HEK293 (cell line): ENCODE results near the gene SH3GL2.

Source experiments
- CTCF ChIA-PET: fragments of 350-600 bp; formaldehyde crosslinking; extraction: SDS; loops from one replicate; lab custom pipeline; 2021; ENCODE audit warnings: antibody characterized with exemption; lab: Yijun Ruan, JAX
- POLR2A ChIA-PET: fragments of 300-600 bp; formaldehyde crosslinking; extraction: SDS; loops from one replicate; lab custom pipeline; 2020; ENCODE audit warnings: antibody characterized with exemption, inconsistent platforms; lab: Yijun Ruan, JAX
- H3K27ac ChIP-seq: fragments of 200-500 bp; sonication (Bioruptor generic); 2 replicates; pipeline ENCODE4 v1.5.1; 2014; ENCODE audit warnings: low read depth, low read length, control low read depth, inconsistent platforms; ENCODE audit errors: extremely low read depth
- H3K36me3 ChIP-seq, 2 experiments: fragments of 200-500 bp in 1 of 2; sonication (Bioruptor generic) in 1 of 2; 1 replicate in 1 of 2; 2 replicates in 1 of 2; pipeline ENCODE4 v1.5.1; 2014 to 2017; ENCODE audit warnings: inconsistent platforms in 2 of 2, low read length in 2 of 2; ENCODE audit not compliant: control insufficient read depth in 2 of 2, insufficient read depth in 1 of 2
- H3K4me1 ChIP-seq: fragments of 200-500 bp; sonication (Bioruptor generic); 2 replicates; pipeline ENCODE4 v1.5.1; 2014; ENCODE audit warnings: mild to moderate bottlenecking, low read length, inconsistent platforms; ENCODE audit not compliant: control insufficient read depth, insufficient read depth
- H3K4me3 ChIP-seq: 2 replicates; pipeline ENCODE4 v1.5.1; 2011; ENCODE audit warnings: low read depth, mild to moderate bottlenecking, control low read depth, low read length, moderate library complexity
- H3K9me3 ChIP-seq: fragments of 200-500 bp; sonication (Bioruptor generic); 2 replicates; pipeline ENCODE4 v1.5.1; 2014; ENCODE audit warnings: low read depth, low read length, inconsistent platforms; ENCODE audit not compliant: control insufficient read depth, insufficient read depth
- ATF2 ChIP-seq: fragments of 450-650 bp; formaldehyde crosslinking; IDR thresholded peaks from 2 replicates; pipeline ENCODE4 v1.5.1; 2016; ENCODE audit warnings: missing biosample characterization, missing genetic modification characterization, low read depth
- ELK4 ChIP-seq: IDR thresholded peaks from 2 replicates; pipeline ENCODE4 v1.6.1; 2011; ENCODE audit warnings: mild to moderate bottlenecking, low read depth, low read length, borderline replicate concordance
- HOXC10 ChIP-seq: sonication (generic); formaldehyde crosslinking; IDR thresholded peaks from 2 replicates; pipeline ENCODE4 v1.8.1; 2023; ENCODE audit warnings: mild to moderate bottlenecking, missing genetic modification reagents
- WT1 ChIP-seq: fragments of 450-650 bp; formaldehyde crosslinking; IDR thresholded peaks from 2 replicates; pipeline ENCODE4 v1.5.1; 2016; ENCODE audit warnings: missing biosample characterization, missing genetic modification characterization
- YY1 ChIP-seq: fragments of 450-650 bp; formaldehyde crosslinking; IDR thresholded peaks from 2 replicates; pipeline ENCODE4 v1.5.1; 2018; ENCODE audit warnings: missing biosample characterization, missing genetic modification characterization
- YY2 ChIP-seq: fragments of 450-650 bp; formaldehyde crosslinking; IDR thresholded peaks from 2 replicates; pipeline ENCODE4 v1.5.1; 2016; ENCODE audit warnings: missing biosample characterization, missing genetic modification characterization
- ZBTB1 ChIP-seq: fragments of 450-650 bp; formaldehyde crosslinking; IDR thresholded peaks from 2 replicates; pipeline ENCODE4 v1.5.1; 2016; ENCODE audit warnings: missing biosample characterization, missing genetic modification characterization
- ZBTB44 ChIP-seq: fragments of 450-650 bp; IDR thresholded peaks from 2 replicates; pipeline ENCODE4 v1.5.1; 2018; ENCODE audit warnings: missing biosample characterization, mild to moderate bottlenecking, missing genetic modification characterization
- ZNF112 ChIP-seq: fragments of 450-650 bp; formaldehyde crosslinking; IDR thresholded peaks from 2 replicates; pipeline ENCODE4 v1.5.0; 2017; ENCODE audit warnings: missing biosample characterization, missing genetic modification characterization
- ZNF148 ChIP-seq: fragments of 450-650 bp; formaldehyde crosslinking; IDR thresholded peaks from 2 replicates; pipeline ENCODE4 v1.5.0; 2017; ENCODE audit warnings: missing biosample characterization, missing genetic modification characterization, borderline replicate concordance
- ZNF19 ChIP-seq: fragments of 450-650 bp; formaldehyde crosslinking; IDR thresholded peaks from 2 replicates; pipeline ENCODE4; 2016; ENCODE audit warnings: missing biosample characterization, missing genetic modification characterization, low read depth
- ZNF202 ChIP-seq: fragments of 450-650 bp; formaldehyde crosslinking; IDR thresholded peaks from 2 replicates; pipeline ENCODE4 v1.5.1; 2016; ENCODE audit warnings: missing biosample characterization, missing genetic modification characterization, borderline replicate concordance
- ZNF239 ChIP-seq: fragments of 450-650 bp; formaldehyde crosslinking; IDR thresholded peaks from 2 replicates; pipeline ENCODE4 v1.5.1; 2016; ENCODE audit warnings: missing biosample characterization, missing genetic modification characterization
- ZNF24 ChIP-seq: fragments of 450-650 bp; formaldehyde crosslinking; IDR thresholded peaks from 2 replicates; pipeline ENCODE4 v1.5.1; 2016; ENCODE audit warnings: missing biosample characterization, missing genetic modification characterization
- ZNF335 ChIP-seq: fragments of 450-650 bp; formaldehyde crosslinking; conservative IDR thresholded peaks from 2 replicates; pipeline ENCODE4 v1.5.1; 2016; ENCODE audit warnings: missing biosample characterization, missing genetic modification characterization
- ZNF426 ChIP-seq: fragments of 450-650 bp; formaldehyde crosslinking; IDR thresholded peaks from 2 replicates; pipeline ENCODE4 v1.5.1; 2017; ENCODE audit warnings: missing biosample characterization, missing genetic modification characterization, mild to moderate bottlenecking, inconsistent platforms, moderate library complexity
- ZNF473 ChIP-seq: fragments of 450-650 bp; formaldehyde crosslinking; IDR thresholded peaks from 2 replicates; pipeline ENCODE4 v1.5.1; 2017; ENCODE audit warnings: missing biosample characterization, missing genetic modification characterization
- ZNF514 ChIP-seq: fragments of 450-650 bp; formaldehyde crosslinking; IDR thresholded peaks from 2 replicates; pipeline ENCODE4 v1.5.1; 2016; ENCODE audit warnings: missing biosample characterization, missing genetic modification characterization
- ZNF548 ChIP-seq: fragments of 450-650 bp; formaldehyde crosslinking; IDR thresholded peaks from 2 replicates; pipeline ENCODE4 v1.5.1; 2016; ENCODE audit warnings: missing biosample characterization, missing genetic modification characterization
- ZNF610 ChIP-seq: fragments of 450-650 bp; formaldehyde crosslinking; IDR thresholded peaks from 2 replicates; pipeline ENCODE4 v1.5.1; 2016; ENCODE audit warnings: missing biosample characterization, missing genetic modification characterization, borderline replicate concordance
- ZNF623 ChIP-seq: fragments of 450-650 bp; formaldehyde crosslinking; IDR thresholded peaks from 2 replicates; pipeline ENCODE4 v1.5.1; 2016; ENCODE audit warnings: missing biosample characterization, missing genetic modification characterization
- ZNF670 ChIP-seq: fragments of 450-650 bp; formaldehyde crosslinking; IDR thresholded peaks from 2 replicates; pipeline ENCODE4 v1.5.1; 2016; ENCODE audit warnings: missing biosample characterization, missing genetic modification characterization, low read depth
- ZNF701 ChIP-seq: fragments of 450-650 bp; formaldehyde crosslinking; IDR thresholded peaks from 2 replicates; pipeline ENCODE4 v1.5.1; 2016; ENCODE audit warnings: missing biosample characterization, missing genetic modification characterization
- ZNF704 ChIP-seq: fragments of 450-650 bp; formaldehyde crosslinking; IDR thresholded peaks from 2 replicates; pipeline ENCODE4 v1.5.1; 2016; ENCODE audit warnings: missing biosample characterization, missing genetic modification characterization
- ZNF747 ChIP-seq: fragments of 450-650 bp; formaldehyde crosslinking; IDR thresholded peaks from 2 replicates; pipeline ENCODE4 v1.5.1; 2016; ENCODE audit warnings: missing biosample characterization, missing genetic modification characterization
- ZNF76 ChIP-seq: fragments of 450-650 bp; formaldehyde crosslinking; IDR thresholded peaks from 2 replicates; pipeline ENCODE4; 2016; ENCODE audit warnings: low read depth, missing biosample characterization, missing genetic modification characterization, borderline replicate concordance
- ZNF768 ChIP-seq: fragments of 450-650 bp; formaldehyde crosslinking; IDR thresholded peaks from 2 replicates; pipeline ENCODE4 v1.5.1; 2018; ENCODE audit warnings: missing biosample characterization, mild to moderate bottlenecking, missing genetic modification characterization
- ZNF791 ChIP-seq: fragments of 450-650 bp; formaldehyde crosslinking; IDR thresholded peaks from 2 replicates; pipeline ENCODE4 v1.5.1; 2016; ENCODE audit warnings: missing biosample characterization, missing genetic modification characterization

SH3GL2 gene

GRCh38 chr9:17631396-17631795 is 52.5 kb downstream of the SH3GL2 start (continued):
- TF ChIP-seq ELK4: no peak
- no peak for TF ChIP-seq ZNF514
- TF ChIP-seq WT1 (tag by site-specific recombination): no peak
- TF ChIP-seq ZNF112 (tag by site-specific recombination): no peak
- no peak for TF ChIP-seq YY2 (tag by site-specific recombination)
- TF ChIP-seq ZNF747 (tag by site-specific recombination): no peak
- TF ChIP-seq ZNF239 (tag by site-specific recombination): no peak
- no peak for TF ChIP-seq ZNF768
- no peak for TF ChIP-seq ZNF610 (tag by site-specific recombination)
- TF ChIP-seq ATF2: no peak

- no peaks in the 10 kb centered on the region for H3K36me3 ChIP-seq
- CTCF ChIA-PET: interaction anchor here (0.6 to 0.8 kb wide), 2 partner anchors 15 to 401 kb away, joined by 3 read pairs; no protein-coding TSS in a partner anchor
- TF ChIP-seq HOXC10 (CRISPR knock-in tag) (no peak), ZNF426 (tag by site-specific recombination) (no peak), ZNF791 (no peak), ZNF548 (tag by site-specific recombination) (no peak), ZNF623 (tag by site-specific recombination) (no peak), ZNF19 (tag by site-specific recombination) (no peak), ZNF335 (tag by site-specific recombination) (no peak), ZNF473 (tag by site-specific recombination) (no peak), ZNF701 (tag by site-specific recombination) (no peak), ZNF670 (tag by site-specific recombination) (no peak), ZNF704 (tag by site-specific recombination) (no peak), ZBTB1 (tag by site-specific recombination) (no peak), ZNF24 (tag by site-specific recombination) (no peak), ZBTB44 (tag by site-specific recombination) (no peak), ZNF202 (tag by site-specific recombination) (no peak), YY1 (no peak), ZNF148 (no peak), ZNF76 (tag by site-specific recombination) (no peak)
- H3K4me1 ChIP-seq: peaks cover 13% of the 10 kb centered on the region; the same call in 1 of the 2 replicates
- H3K4me3 ChIP-seq: no peak overlapping the region
- POLR2A ChIA-PET: no interaction called here
- no peak overlapping the region for H3K27ac ChIP-seq
- H3K9me3 ChIP-seq: no peaks in the 10 kb centered on the region
Observed at GRCh38 chr9:17632994-17633393, 54.1 kb downstream of the SH3GL2 start.
